Measurements from ENCODE around the gene CAST. TPM values are rescaled to one million over a fixed set of nuclear protein-coding genes. Genes with fewer than 3 reads are reported as not detected.

Gene CAST
- total RNA-seq, 2 experiments from 2014 or later = 197 to 200 TPM

GRCh38 chr5:96736937-96737336 is 74.8 kb downstream of the CAST start:
- Mint-ChIP-seq H3K36me3 (ENCODE audit: low read depth) (peaks cover 90% of the 10 kb centered on the region), H3K9me3 (no peaks in the 10 kb centered on the region), H3K4me3 (no peak overlapping the region), H3K27ac (peak overlapping the region; percentile 12), H3K27me3 (no peaks in the 10 kb centered on the region), H3K4me1 (ENCODE audit: low read depth) (peaks cover 5% of the 10 kb centered on the region)
- POLR2A ChIA-PET = no interaction called here
- Histone ChIP-seq H3K4me3 (ENCODE audit: low read length) (no peak overlapping the region), H3K27me3 (ENCODE audit: control insufficient read depth in 1 of 2, insufficient read depth in 2 of 2, low read length in 2 of 2) (no peaks in the 10 kb centered on the region), H3K4me1 (ENCODE audit: insufficient read depth, low read length) (no peaks in the 10 kb centered on the region), H3K27ac (ENCODE audit: low read depth in 1 of 2, low read length in 2 of 2) (no peak overlapping the region), H3K36me3 (ENCODE audit: insufficient read depth, low read length) (peaks cover 69% of the 10 kb centered on the region), H3K9me3 (ENCODE audit: control insufficient read depth in 1 of 2, insufficient read depth in 1 of 2, low read length in 2 of 2) (no peaks in the 10 kb centered on the region)
- DNase-seq (no peak), ATAC-seq (ENCODE audit: poor library complexity) (no peak)
- intact Hi-C loops (cut with DNase I, micrococcal nuclease) = no loop called here
- no peak for TF ChIP-seq CTCF (IDR thresholded peaks at IDR 0.05)
- CTCF ChIA-PET = no interaction called here

DNA sequence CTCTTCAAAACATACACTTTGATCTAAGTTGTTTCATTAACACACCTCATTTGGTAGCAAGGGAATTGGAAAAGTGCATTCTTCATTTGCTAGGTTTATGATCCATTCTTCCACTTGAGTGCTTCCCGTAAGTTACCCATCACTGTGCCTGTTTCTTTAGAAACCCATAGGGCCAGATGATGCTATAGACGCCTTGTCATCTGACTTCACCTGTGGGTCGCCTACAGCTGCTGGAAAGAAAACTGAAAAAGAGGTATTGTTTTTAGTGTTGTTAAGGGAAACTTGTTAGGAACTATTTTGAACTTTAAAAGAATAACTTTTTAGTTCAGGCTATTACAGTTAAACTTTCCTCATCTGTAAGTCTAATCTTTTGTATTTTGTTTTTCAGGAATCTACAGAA is 78.9 kb downstream of the CAST start:
- H3K36me3 Mint-ChIP-seq (ENCODE audit: low read depth) = peaks cover 97% of the 10 kb centered on the region
- Histone ChIP-seq H3K9me3 (ENCODE audit: control insufficient read depth in 1 of 2, insufficient read depth in 1 of 2, low read length in 2 of 2) (no peaks in the 10 kb centered on the region), H3K4me3 (ENCODE audit: low read length) (no peak overlapping the region), H3K27me3 (ENCODE audit: control insufficient read depth in 1 of 2, insufficient read depth in 2 of 2, low read length in 2 of 2) (no peaks in the 10 kb centered on the region), H3K4me1 (ENCODE audit: insufficient read depth, low read length) (no peaks in the 10 kb centered on the region), H3K27ac (ENCODE audit: low read depth in 1 of 2, low read length in 2 of 2) (no peak overlapping the region), H3K36me3 (ENCODE audit: insufficient read depth, low read length) (peaks cover 95% of the 10 kb centered on the region)
- DNase-seq (no peak), ATAC-seq (ENCODE audit: poor library complexity) (no peak)
- no peak for TF ChIP-seq CTCF (IDR thresholded peaks at IDR 0.05)
- intact Hi-C loops (cut with DNase I, micrococcal nuclease) = loop anchor here in 1 of 2 experiments (10.0 kb wide), 1 partner anchor 396 kb away; no protein-coding TSS in a partner anchor
- H3K4me1 Mint-ChIP-seq (ENCODE audit: low read depth) = no peaks in the 10 kb centered on the region
- H3K27ac Mint-ChIP-seq = peak overlapping the region; percentile 38
- POLR2A ChIA-PET = no interaction called here
- no peak overlapping the region for H3K4me3 Mint-ChIP-seq
- no peaks in the 10 kb centered on the region for H3K27me3 Mint-ChIP-seq
- H3K9me3 Mint-ChIP-seq = no peaks in the 10 kb centered on the region
- CTCF ChIA-PET = interaction anchor here (0.6 to 1.5 kb wide), 2 partner anchors 127 to 177 kb away, joined by 3 read pairs; no protein-coding TSS in a partner anchor

GRCh38 chr5:96741891-96742309 is 79.7 kb downstream of the CAST start:
- no peak overlapping the region for H3K27ac Mint-ChIP-seq
- H3K4me1 Mint-ChIP-seq (ENCODE audit: low read depth) = no peaks in the 10 kb centered on the region
- peaks cover 98% of the 10 kb centered on the region for H3K36me3 Mint-ChIP-seq (ENCODE audit: low read depth)
- no peak overlapping the region for H3K4me3 ChIP-seq (ENCODE audit: low read length)
- H3K4me3 Mint-ChIP-seq = no peak overlapping the region
- H3K27me3 Mint-ChIP-seq = no peaks in the 10 kb centered on the region
- ATAC-seq (ENCODE audit: poor library complexity) (no peak), DNase-seq (no peak)
- CTCF ChIA-PET = interaction anchor here (1.3 to 2.0 kb wide), 3 partner anchors 10 to 128 kb away, joined by 3 to 13 read pairs (median 3); no protein-coding TSS in a partner anchor
- no peak for TF ChIP-seq CTCF (IDR thresholded peaks at IDR 0.05)
- POLR2A ChIA-PET = no interaction called here
- H3K27ac ChIP-seq (ENCODE audit: low read depth in 1 of 2, low read length in 2 of 2) = no peak overlapping the region
- H3K36me3 ChIP-seq (ENCODE audit: insufficient read depth, low read length) = peaks cover 96% of the 10 kb centered on the region
- H3K27me3 ChIP-seq (ENCODE audit: control insufficient read depth in 1 of 2, insufficient read depth in 2 of 2, low read length in 2 of 2) = no peaks in the 10 kb centered on the region
- H3K9me3 Mint-ChIP-seq = no peaks in the 10 kb centered on the region
- intact Hi-C loops (cut with DNase I, micrococcal nuclease) = loop anchor here in 1 of 2 experiments (10.0 kb wide), 1 partner anchor 397 kb away; no protein-coding TSS in a partner anchor
- H3K4me1 ChIP-seq (ENCODE audit: insufficient read depth, low read length) = no peaks in the 10 kb centered on the region
- H3K9me3 ChIP-seq (ENCODE audit: control insufficient read depth in 1 of 2, insufficient read depth in 1 of 2, low read length in 2 of 2) = no peaks in the 10 kb centered on the region

Measured in CD4-positive, alpha-beta T cell (primary cell).